Psoas muscle (tissue), 8 donors: ENCODE data around the gene SRMS. TPM values are rescaled to one million over a fixed set of nuclear protein-coding genes. Genes with fewer than 3 reads are reported as not detected.

Source experiments
- ATAC-seq, 4 donors: fragments of 200-7000 bp; cut with Tn5 transposase; one replicate each; pipeline ENCODE4 v1.9.1; 2020; ENCODE audit warnings: moderate library complexity in 3 of 4, mild to moderate bottlenecking in 2 of 4
- DNase-seq, 2 donors: peaks; one replicate each; pipeline ENCODE4 v3.0.0-alpha.2; 2020
- H3K27ac ChIP-seq: fragments of 200-600 bp; one replicate; pipeline ENCODE4 v1.8.0; 2022
- H3K27me3 ChIP-seq, 3 donors: fragments of 200-600 bp in 1 of 3; one replicate each; pipeline versions ENCODE4 v1.6.1 to v1.8.0; 2013 to 2022; ENCODE audit warnings: low read length in 2 of 3, mild to moderate bottlenecking in 2 of 3, moderate library complexity in 1 of 3; ENCODE audit not compliant: insufficient read depth in 3 of 3
- H3K36me3 ChIP-seq, 2 donors: fragments of 200-600 bp in 1 of 2; one replicate each; pipeline versions ENCODE4 v1.6.1 to v1.8.0; 2013 to 2022; ENCODE audit warnings: low read depth in 1 of 2, mild to moderate bottlenecking in 1 of 2, moderate library complexity in 1 of 2; ENCODE audit not compliant: insufficient read depth in 1 of 2
- H3K4me1 ChIP-seq: fragments of 200-600 bp; one replicate; pipeline ENCODE4 v1.8.0; 2022
- H3K4me3 ChIP-seq: fragments of 200-600 bp; one replicate; pipeline ENCODE4 v1.8.0; 2022; ENCODE audit warnings: mild to moderate bottlenecking
- H3K9me3 ChIP-seq: fragments of 200-600 bp; one replicate; pipeline ENCODE4 v1.8.0; 2022
- CTCF ChIP-seq: fragments of 200-600 bp; IDR thresholded peaks from one replicate; pipeline ENCODE4 v1.8.0; 2022; ENCODE audit warnings: antibody characterized with exemption
- WGBS, 3 donors: extraction: QIAGEN DNeasy Blood & Tissue Kit; methylation state at CpG; one replicate each; pipeline versions ENCODE4 v1.1.6 to v1.1.7; 2013; 5-methylcytosine and 5-hydroxymethylcytosine counted together
- intact Hi-C, 2 donors: fragments of 100-400 bp; cut with DNase I; formaldehyde crosslinking; loops; one replicate each; pipeline versions ENCODE4 v1.11.0 to v1.14.2; 2022
- polyA plus RNA-seq, 3 donors: library from polyadenylated mRNA; stranded (reverse); fragments of 200-250 nt; gene quantifications; one replicate each; pipeline ENCODE4 v1.2.3, GENCODE V29; 2013
- total RNA-seq, 4 donors: library from RNA; stranded (reverse); fragmentation: NEBNext Ultra II Directional in 2 of 4; extraction: Animal tissue kit (Norgen Biotek cat#: 25700) in 2 of 4; gene quantifications; one replicate each; pipeline versions ENCODE4 v1.2.1 to v1.2.4, GENCODE V29; 2021 to 2023
- donor health status: healthy with polysubstance abuse.
- donor health status: DM: no; HTN: no; CAD: no; lungs with moderate emphysema.
- donor health status: Bipolar disorder and iron deficiency.
- donor health status: healthy.
- donor health status: DM: yes; HTN: yes; CAD: no.
- donor health status: DM: no; HTN: no; CAD: no.
- donor health status: DM: no; HTN: no; CAD: no.
- donor health status: DM: yes; HTN: yes; CAD: no.

The SRMS gene
- total and polyA plus RNA-seq, 7 donors: not detected

GRCh38 chr20:63554361-63555278 is 7.1 kb upstream of the SRMS start:
- TF ChIP-seq CTCF: no peak
- Histone ChIP-seq H3K4me3 (peak overlapping the region; percentile 67), H3K27me3 (peaks cover 0 to 53% (median 17%) of the 10 kb centered on the region in 3 donors), H3K4me1 (no peaks in the 10 kb centered on the region), H3K27ac (no peak overlapping the region), H3K9me3 (no peaks in the 10 kb centered on the region), H3K36me3 (peaks cover 0 to 3% of the 10 kb centered on the region in 2 donors)
- 64 to 83% (median 72%) methylated on average over 31 to 38 of the region's 38 CpGs for WGBS, 3 donors
- intact Hi-C loops: no loop called here
- no peak for DNase-seq
- no peak for ATAC-seq

GRCh38 chr20:63553933-63554290 is 6.4 kb upstream of the SRMS start, which contains the start of gene FNDC11:
FNDC11 (plus strand) TSS chr20:63554159; CDS start chr20:63555664, 1,505 bp downstream.
- peak in 1 of 2 donors; percentile 61 for DNase-seq
- Histone ChIP-seq H3K27ac (no peak within 1 kb of the TSS), H3K36me3 (peaks cover 0 to 3% of the 10 kb centered on the region in 2 donors), H3K9me3 (no peaks in the 10 kb centered on the region), H3K4me1 (no peaks in the 10 kb centered on the region), H3K27me3 (peaks cover 0 to 57% (median 19%) of the 10 kb centered on the region in 3 donors), H3K4me3 (peak within 1 kb of the TSS; percentile 67)
- intact Hi-C loops: no loop called here
- TF ChIP-seq CTCF: no peak
- peak in 2 of 4 donors; percentile 17 to 23 for ATAC-seq
- 4 to 8% (median 5%) methylated on average over 18 to 34 of the region's 34 CpGs for WGBS, 3 donors

DNA sequence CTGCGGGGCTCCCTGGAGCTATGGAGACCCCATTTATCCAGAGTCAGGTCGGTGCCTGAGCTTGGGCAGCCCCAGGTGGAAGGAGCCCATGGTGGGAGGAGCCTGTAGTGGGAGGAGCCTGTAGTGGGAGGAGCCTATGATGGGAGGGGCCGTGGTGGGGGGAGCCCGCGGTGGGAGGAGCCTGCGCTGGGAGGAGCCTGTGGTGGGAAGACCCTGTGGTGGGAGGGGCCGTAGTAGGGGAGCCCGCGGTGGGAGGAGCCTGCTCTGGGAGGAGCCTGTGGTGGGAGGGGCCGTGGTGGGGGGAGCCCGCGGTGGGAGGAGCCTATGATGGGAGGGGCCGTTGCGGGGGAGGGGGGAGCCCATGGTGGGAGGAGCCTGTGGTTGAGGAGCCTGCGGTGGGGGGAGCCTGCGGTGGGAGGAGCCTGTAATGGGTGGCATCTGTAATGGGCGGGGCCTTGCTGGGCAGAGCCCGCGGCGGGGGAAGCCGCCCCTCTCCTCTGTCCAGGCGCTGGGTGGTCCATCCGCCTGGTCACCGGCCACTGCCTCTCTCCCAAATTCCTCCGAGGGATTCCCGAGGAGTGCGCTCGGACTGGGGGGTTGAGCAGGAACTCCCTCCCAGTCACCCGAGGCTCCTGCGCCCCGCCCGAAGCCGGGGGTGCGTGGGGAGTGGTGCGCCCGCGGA is 5.8 kb upstream of the SRMS start:
- Histone ChIP-seq H3K4me1 (no peaks in the 10 kb centered on the region), H3K9me3 (no peaks in the 10 kb centered on the region), H3K27me3 (peaks cover 0 to 62% (median 23%) of the 10 kb centered on the region in 3 donors), H3K36me3 (no peaks in the 10 kb centered on the region), H3K27ac (no peak overlapping the region), H3K4me3 (peak overlapping the region; percentile 67)
- WGBS, 3 donors: 4 to 5% (median 4%) methylated on average over 20 to 37 of the region's 37 CpGs
- ATAC-seq (peak; percentile 69 to 87 (median 82)), DNase-seq (peak; percentile 83 to 92)
- intact Hi-C loops: no loop called here
- TF ChIP-seq CTCF: no peak

- Histone ChIP-seq H3K4me1 (no peaks in the 10 kb centered on the region), H3K9me3 (no peaks in the 10 kb centered on the region), H3K36me3 (no peaks in the 10 kb centered on the region), H3K4me3 (no peak overlapping the region), H3K27ac (no peak overlapping the region), H3K27me3 (peaks cover 0 to 69% (median 29%) of the 10 kb centered on the region in 3 donors)
- intact Hi-C loops: no loop called here
- ATAC-seq (no peak), DNase-seq (no peak)
- no peak for TF ChIP-seq CTCF
- 37 to 42% (median 39%) methylated on average over 14 to 15 of the region's 15 CpGs for WGBS, 3 donors
Observed at GRCh38 chr20:63552481-63553249, 5.1 kb upstream of the SRMS start.
